KG1 (cell line): ENCODE data around the gene SLIT1.

ENCODE experiments used
- DNase-seq: peaks from one replicate; lab custom pipeline; 2025; lab: John Stamatoyannopoulos, UW

Gene SLIT1

DNA sequence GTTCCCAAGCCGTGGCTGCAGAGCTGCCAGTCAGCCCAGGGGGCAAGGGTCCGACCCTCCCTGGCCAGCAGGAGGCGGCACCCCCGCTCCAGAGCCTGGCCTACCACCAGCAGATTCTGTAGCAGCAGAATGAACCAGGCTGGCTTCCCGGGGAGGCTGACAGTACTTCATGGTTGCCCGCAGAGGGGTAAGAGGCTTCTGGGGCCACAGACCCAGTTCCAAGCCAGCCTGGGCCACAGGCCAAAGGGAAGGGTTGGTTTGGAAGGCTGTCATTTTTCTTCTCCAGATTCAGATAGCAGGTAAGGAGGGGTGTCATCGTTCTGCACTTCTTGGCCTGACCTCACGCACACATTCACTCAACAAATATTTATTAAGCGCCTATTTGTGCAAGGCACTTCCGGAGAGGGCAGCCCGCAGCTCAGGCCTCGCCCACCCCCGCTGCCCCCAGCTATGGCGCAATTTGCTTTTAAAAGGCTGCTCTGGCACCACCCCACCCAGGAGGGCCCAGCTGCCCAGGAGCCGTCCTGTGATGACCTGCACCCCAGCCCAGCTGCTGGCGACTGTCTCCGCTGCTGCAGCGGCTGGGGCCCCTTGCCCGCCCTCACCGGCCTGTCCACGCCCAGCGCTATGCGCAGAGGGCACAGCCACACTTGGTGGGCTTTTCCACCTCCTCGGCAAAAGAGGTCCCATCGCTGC is 185.1 kb downstream of the SLIT1 start:
- no peak for DNase-seq

DNA sequence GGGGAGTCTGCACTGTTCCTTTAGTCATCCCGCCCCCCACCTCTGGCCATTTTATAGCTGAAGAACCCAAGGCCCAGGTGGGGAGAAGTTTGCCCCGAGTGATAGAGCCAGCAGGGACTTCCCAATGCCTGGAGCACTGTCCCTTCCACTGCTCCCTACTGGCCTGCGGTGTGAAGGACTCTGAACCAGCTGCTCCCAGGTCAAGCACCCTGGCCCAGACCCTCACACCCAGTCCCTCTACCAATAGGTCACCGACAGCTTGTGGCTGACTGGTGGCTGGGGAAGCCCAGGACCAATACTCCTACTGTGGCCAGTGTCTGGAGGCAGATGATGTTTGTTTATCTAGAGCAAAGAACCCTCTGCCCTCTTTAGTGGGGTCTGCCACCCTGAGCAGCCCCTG is 185.8 kb downstream of the SLIT1 start:
- no peak for DNase-seq

DNA sequence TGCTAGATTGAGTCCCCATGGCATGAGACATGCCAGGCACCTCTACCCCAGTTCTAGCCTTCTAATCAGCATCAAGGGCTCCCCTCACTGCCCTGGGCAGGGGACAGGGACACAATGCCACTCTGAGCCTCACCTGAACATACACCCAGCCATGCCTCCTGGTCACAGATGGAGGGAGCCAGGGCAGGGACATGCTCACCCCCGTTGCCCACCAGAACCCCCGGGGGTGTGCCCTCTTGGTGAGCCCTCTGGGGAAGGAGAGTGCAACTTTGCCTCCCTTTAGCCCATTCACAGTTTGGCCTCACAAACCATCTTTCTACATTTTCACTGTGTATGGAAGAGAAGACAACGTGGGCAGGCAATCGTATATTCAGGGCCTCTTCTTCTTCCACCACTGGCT is 186.4 kb downstream of the SLIT1 start:
- DNase-seq: no peak

DNA sequence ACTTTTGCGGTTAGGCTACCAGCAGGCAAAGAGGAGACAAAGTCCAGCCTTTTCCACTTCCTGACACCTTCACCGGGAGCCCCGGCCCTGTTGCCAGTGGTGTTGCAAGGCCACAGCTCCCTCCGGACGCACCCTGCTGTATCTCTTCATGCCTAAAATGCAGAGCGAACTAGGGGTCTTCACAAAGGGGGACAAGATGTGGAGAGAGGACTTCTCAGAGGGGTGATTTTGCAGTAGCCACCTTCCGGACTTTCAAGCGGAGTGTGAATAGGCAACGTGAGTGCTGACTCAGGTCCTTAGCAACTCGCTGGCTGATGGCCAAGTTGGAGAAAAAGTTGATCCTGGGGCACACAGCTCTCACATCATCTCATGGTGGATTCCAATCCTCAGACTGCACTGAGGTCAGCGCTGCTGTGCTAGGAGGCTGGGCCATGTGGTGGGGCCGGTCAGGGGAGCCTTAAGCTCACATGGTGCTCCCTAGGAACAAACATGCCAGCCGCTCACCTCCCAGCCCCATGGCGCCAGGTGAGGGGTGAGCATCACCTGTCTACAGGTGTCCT is 187.3 kb downstream of the SLIT1 start:
- no peak for DNase-seq

DNA sequence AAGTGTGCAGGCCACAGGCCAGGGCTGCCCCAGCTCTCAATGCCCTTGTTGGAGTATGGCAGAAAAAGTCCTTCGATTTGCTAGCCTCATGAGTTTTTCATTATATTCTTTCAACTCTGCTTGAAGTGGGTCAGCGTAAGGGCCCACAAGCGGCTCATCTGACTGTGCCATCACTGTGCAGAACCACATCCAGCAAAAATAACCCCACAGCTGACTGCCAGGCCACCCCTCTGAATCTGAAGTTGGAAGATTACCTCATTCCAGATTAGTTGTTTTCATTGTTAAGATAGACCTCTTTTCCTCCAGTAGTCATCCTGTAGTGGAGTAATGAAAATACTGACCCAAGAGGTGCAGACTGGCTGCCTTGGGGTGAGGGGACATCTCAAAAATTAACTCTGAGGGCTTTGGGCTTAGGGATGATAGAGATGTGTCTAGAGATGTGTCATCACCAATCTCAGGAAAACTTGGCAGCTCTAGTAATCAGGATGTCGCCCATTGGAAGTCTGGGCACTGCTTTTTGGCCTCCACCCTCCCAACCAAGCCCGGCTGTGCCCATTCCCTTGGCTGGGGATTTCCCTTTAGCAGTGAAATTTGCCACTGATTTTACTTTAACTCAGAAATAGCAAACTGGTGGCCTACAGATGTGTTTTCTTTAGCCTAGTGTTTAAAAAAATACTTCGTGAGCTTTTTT is 189.3 kb downstream of the SLIT1 start:
- no peak for DNase-seq

DNA sequence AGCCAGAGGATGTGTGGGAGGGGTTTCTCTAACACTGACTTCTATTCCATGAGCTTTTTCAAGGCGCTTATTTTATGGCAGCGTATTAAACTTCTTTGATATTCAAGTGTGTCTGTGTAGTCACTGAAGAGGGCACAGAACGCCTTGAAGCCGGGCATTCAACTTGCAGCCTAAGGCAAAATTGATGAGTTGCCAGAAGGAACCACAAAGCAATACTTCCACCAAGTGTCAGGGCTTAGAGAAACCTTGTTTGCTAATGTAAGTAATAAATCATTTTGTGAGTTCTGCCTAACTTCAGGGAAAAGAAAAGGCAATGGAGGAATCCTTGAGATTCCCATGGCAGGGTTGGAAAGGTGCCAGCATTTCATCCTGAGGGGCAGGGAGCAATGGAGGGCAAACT is 189.9 kb downstream of the SLIT1 start:
- DNase-seq: no peak

DNA sequence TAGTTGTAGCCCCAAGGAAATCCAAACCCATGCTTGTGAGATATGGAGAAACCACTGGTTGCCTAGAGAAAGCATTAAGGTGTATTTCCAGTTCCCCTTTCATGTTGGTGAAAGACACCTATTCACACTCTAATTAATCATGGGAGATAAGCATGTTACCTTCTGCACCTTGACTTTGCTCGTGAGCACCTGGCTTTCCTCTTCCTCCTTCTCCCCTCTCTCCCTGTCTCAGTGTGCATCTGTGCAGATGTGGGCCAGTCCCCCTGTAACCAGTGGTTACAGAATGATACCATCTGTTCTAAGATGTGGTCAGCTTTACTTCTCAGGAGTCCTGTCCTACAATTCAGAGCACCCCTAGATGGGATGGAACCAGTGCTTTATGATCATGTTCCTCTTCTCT is 193.0 kb downstream of the SLIT1 start:
- no peak for DNase-seq

DNA sequence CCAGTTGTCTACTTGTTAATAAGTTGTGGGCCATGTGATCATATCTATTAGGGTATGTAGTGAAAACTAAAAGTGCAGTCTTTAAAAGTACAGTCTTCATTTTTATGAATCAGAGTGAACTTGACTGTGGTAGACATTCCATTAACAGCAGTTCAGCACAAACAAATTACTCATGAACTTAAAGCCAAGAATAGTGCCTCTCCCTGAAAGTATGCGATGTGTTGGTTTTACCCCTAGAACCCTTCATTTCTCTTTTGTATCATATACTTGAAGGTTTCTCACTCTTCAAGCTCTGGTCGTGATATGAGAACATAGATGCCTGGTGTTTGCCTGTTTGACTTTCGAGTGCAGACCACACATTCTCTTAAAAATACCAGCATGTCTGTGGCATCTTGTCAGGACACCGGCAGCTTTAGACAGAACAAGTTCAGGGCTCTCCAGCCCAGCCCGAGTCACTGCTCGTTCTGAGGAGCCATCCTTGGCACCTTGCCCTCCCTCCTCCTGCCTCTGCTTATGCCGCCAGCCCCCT is 194.4 kb downstream of the SLIT1 start:
- no peak for DNase-seq

DNA sequence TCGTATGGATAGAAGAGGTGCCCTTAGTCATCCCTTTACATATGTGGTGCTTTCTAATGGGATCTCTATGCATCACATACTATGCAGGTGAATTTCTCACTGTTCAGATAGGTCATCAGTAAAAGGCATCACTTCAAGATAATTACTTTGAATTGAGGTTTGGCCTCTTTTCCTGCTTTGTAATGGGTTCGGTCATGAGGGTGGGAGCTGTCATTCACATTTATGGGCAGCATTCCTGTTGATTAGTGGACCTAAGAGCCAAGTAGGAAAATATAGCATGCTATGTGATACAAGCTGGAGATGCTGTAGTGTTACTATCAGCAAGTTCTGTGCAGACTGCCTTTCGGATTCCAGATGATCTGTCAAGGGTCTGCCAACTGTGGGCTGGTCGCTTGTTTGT is 197.3 kb downstream of the SLIT1 start:
- no peak for DNase-seq

DNA sequence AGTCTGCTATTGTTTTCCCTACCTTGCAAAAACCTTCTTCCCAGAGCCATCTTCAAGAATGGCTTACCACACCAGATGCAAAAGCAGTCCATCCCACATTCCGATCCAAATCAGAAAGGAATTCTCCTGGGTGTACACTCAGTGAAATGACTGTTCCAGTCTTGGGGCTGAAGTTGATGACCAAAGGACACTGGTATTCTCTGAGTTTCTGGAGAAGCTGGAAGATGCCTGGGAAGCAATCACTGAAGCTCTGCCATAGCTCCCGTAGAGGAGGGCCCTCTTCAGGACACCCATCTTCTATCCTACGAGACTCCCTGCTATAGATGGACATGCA is 197.9 kb downstream of the SLIT1 start:
- no peak for DNase-seq

DNA sequence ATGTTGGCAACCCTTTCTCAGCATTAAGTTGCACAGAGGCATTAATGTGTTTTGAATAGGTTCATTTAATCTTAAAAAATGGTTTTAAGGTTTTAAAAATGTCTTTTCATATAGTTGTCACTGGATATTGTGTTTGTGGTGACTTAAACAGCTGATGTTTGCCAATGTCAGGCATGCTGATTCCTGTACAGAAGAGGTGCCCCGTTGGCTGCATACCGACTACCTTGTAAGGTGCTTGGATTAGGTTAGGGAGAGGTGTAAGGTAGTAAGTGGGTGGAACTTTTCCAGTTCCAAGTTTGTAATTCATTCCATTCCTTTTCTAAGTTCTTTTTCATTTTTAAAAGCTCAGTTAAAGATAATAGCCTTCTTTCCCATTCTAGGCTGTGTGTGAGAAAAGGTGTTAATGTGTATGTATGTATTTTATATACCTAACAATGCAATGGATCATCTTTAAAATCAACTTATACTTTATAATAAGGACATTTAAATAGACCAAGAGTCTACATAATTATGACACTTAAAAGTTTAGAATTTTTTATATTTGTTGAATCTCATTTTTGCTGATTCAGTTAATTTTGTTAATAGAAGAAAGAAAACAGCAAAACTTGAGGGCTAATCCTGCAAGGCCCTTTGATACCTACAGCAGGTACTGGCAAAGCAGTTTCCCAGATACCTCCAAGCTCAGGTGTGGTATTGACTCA is 198.5 kb downstream of the SLIT1 start:
- DNase-seq: no peak

DNA sequence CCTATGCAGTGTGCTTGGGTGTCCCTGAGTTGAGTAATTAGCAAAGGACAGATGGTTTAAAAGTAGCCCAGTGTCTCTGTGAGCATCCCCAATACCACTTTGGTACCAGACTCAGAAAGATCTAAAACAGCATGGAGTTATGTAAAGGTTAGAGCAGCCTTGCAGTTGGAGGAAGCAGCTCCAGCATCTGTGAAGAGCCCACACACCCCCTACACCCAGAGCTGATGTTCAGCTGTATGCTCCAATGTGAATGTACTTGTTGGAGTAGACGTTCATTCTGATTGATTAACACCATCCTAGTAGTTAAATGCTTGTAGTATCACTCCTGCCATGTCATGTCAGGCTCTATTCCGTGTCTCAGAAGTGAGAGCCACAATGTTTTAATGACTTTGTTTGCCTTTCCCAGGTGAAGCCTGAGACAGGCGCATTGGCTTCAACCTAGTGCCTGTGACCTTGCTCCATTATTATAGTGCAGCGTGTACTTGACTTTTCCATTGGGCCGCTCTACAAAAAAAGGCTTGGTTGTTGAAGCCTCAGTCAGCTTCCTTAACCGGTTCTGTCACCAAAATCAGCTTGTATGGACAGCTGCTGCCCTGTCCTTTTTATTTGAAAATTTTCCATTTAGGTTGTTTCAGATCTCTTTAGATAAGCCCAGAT is 199.4 kb downstream of the SLIT1 start:
- no peak for DNase-seq

DNA sequence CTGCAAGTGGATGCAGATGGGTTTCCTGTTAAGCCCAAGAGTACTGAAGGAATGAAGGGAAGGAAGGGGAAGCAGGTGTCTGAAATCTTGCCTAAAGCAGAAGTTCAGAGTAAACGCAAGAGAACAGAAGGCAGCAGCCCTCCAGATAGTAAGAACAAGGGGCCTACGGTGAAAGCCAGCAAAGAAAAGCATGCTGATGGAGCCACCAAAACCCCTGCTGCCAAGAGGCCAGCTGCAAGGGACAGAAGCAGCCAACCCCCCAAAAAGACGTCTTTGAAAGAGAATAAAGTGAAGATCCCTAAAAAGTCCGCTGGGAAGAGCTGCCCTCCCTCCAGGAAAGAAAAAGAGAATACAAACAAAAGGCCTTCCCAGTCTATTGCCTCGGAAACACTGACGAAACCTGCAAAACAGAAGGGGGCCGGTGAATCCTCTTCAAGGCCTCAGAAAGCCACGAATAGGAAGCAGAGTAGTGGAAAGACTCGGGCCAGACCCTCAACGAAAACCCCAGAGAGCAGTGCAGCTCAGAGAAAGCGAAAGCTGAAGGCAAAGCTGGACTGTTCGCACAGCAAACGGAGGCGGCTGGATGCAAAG is 201.1 kb downstream of the SLIT1 start:
- peak; percentile 54 for DNase-seq

DNA sequence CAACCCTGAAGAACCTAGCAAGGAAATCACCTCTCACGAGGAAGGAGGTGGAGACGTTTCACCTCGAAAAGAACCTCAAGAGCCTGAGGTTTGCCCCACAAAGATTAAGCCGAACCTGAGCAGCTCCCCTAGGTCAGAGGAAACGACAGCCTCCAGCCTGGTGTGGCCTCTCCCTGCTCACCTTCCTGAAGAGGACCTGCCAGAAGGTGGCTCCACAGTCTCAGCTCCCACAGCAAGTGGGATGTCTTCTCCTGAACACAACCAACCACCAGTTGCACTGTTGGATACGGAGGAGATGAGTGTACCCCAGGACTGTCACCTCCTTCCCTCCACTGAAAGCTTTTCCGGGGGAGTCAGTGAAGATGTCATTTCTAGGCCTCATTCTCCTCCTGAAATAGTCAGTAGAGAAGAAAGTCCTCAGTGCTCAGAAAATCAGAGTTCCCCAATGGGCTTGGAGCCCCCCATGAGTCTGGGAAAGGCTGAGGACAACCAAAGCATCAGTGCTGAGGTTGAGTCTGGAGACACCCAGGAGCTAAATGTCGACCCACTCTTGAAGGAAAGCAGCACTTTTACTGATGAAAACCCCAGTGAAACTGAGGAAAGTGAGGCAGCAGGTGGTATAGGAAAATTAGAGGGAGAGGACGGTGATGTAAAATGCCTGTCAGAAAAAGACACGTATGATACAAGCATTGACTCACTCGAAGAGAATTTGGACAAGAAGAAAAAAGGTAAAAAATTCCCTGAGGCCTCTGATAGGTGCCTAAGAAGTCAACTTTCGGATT is 203.4 kb downstream of the SLIT1 start:
- DNase-seq: no peak

DNA sequence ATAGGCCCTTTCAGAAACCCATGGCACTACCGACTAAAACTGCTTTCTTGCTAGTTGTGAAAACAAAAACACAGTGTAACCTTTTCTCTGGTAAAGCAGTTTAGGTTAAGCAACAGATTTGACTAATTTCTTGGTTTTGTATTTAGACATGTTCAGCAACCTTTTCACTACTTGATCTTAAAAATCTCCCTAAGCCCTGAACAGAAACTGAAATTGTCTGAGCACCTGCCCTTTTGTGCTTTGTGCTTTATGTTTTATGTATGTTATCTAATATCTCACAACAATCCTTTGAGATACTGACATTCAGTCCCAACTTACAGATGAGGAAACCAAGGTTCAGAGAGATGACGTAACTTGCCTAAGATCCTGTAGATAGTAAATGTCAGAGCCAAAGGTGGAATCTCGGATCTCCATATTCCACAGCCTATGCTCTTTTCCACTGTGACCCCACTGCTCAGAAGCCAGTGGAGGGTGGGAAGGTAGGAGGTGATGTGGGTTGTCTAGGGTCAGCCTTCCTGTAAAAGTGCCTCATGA is 207.1 kb downstream of the SLIT1 start:
- no peak for DNase-seq

DNA sequence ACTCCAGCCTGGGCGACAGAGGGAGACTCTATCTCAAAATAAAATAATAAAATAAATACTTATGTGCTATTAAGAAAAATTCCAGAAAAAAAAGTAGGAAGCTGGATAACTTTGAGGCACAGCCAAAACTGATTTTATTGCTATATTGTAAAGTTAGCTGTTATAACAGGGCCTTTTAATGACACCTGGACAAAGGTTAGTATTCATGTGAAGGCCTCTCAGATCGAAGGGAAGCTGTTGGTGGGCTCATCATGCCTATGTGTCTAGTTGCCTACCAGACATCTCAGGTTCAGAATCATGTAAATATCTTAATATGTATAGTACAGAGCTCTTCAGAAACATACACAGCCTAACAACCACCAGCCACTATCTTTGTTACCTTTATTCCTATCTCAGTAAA is 210.6 kb downstream of the SLIT1 start:
- DNase-seq: no peak

DNA sequence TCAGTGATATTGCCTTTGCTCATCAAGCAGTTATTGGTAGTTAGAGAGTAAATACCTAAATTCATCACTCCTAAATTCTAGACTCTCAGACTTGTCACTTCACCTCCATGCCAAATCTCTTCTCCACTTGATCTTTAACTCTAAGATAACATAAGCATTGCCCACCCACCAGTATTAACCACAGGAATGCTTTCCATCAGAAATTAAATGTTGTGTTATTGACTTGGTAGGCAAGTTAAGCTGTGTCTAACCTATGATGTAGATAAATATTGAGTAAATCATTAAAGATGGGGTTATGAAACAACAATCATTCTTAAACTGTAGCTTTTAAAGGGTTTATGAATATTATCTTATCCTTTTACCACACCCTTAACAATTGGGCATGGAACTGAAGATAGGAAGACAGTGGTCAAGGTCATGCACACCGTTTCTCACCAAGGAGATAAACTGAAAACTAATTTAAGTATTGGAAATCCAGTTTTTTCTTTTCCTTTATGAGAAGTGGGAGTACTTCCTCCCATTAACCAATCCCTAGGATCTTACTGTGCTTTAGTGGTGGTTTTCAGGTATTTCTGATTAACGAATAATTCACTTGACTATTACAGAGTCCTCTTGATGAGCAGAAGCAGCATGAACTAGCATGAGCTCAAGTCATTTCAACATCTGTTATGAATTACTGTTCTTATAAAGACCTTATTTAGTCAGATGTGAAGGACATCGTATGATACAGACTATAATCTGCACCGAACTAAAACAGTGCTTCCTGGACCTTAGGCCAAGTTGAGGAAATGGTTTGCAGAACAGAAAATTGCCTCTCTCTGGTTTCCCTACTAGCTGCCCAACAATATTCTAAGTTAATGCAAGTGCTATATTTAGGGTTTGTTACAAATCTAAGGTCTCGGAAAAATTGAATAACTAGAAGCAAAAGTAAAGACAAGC is 211.7 kb downstream of the SLIT1 start:
- DNase-seq: no peak

DNA sequence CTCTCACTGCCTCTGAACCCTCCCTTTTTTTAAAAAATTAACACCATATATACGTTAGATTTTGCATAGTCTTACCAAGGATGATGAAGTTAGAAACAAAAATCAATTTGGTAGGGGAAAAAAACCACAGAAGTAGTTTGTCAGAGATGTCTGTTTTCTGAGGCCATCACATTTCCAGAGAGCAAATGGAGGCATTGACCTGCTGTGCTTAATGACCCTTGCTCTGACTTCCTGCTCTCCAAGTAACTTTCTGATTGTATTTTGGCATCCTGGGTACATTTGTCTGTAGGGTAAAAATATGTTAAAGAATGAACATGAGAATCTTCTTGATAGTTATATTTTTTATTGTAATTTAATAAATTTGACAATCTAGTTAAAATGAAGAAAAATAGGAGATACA is 213.5 kb downstream of the SLIT1 start:
- no peak for DNase-seq

DNA sequence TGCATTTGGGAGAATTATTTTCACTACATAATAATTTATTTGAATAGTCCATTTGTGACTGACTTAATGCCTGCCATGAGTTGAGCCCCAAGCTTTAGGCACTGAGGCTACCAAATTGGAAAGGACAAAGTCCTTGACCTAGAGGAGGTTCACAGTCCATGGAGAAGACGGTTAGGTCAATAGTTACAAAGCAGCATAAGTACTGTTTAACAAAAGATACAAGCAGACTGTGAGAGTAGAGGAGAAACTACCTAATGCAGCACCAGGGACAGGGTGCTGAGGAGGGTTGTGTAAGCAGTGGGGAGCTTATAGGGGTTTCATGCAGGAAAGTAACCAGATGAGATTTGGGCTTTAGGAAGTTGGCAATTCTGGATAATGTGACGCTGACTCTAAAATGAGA is 214.4 kb downstream of the SLIT1 start:
- DNase-seq: no peak
